ENCODE measurements around the gene NOX5.
"Not testable (repeated sequence)": the region's sequence is repeated elsewhere in the genome, so short reads cannot be mapped to it uniquely, and the experiment has no call there.

Gene NOX5

GRCh38 chr15:69058830-69059556, 44.5 kb downstream of the NOX5 start:
- peak; percentile 46 for DNase-seq (ENCODE audit: low read depth, low spot score)

- DNase-seq (ENCODE audit: low read depth, low spot score) = no peak
These were observed 45.1 kb downstream of the NOX5 start for GRCh38 chr15:69059557-69059943.

- no peak for DNase-seq (ENCODE audit: low read depth, low spot score)
These were observed 45.6 kb downstream of the NOX5 start for GRCh38 chr15:69060041-69060481.

GRCh38 chr15:69060744-69061143, 46.2 kb downstream of the NOX5 start:
- no peak for DNase-seq (ENCODE audit: low read depth, low spot score)

GRCh38 chr15:69061414-69061842, 46.9 kb downstream of the NOX5 start:
- no peak for DNase-seq (ENCODE audit: low read depth, low spot score)

GRCh38 chr15:69064649-69065048, 50.2 kb downstream of the NOX5 start:
- DNase-seq (ENCODE audit: low read depth, low spot score) = no peak

GRCh38 chr15:69066007-69066995, 51.8 kb downstream of the NOX5 start:
- no peak for DNase-seq (ENCODE audit: low read depth, low spot score)

GRCh38 chr15:69067296-69067695, 52.8 kb downstream of the NOX5 start:
- no peak for DNase-seq (ENCODE audit: low read depth, low spot score)

- no peak for DNase-seq (ENCODE audit: low read depth, low spot score)
These were observed 53.7 kb downstream of the NOX5 start for GRCh38 chr15:69068157-69068556.

- DNase-seq (ENCODE audit: low read depth, low spot score) = not testable (repeated sequence)
These were observed 54.8 kb downstream of the NOX5 start for GRCh38 chr15:69069290-69069689.

GRCh38 chr15:69069996-69070395, 55.5 kb downstream of the NOX5 start:
- no peak for DNase-seq (ENCODE audit: low read depth, low spot score)

GRCh38 chr15:69070396-69070795, 55.9 kb downstream of the NOX5 start:
- no peak for DNase-seq (ENCODE audit: low read depth, low spot score)

GRCh38 chr15:69071260-69071659, 56.8 kb downstream of the NOX5 start:
- DNase-seq (ENCODE audit: low read depth, low spot score) = no peak

GRCh38 chr15:69072906-69073305, 58.4 kb downstream of the NOX5 start:
- DNase-seq (ENCODE audit: low read depth, low spot score) = no peak

- DNase-seq (ENCODE audit: low read depth, low spot score) = no peak
These were observed 59.7 kb downstream of the NOX5 start for GRCh38 chr15:69074001-69074842.

- DNase-seq (ENCODE audit: low read depth, low spot score) = no peak
These were observed 60.3 kb downstream of the NOX5 start for GRCh38 chr15:69074843-69075224.

- DNase-seq (ENCODE audit: low read depth, low spot score) = no peak
These were observed 60.9 kb downstream of the NOX5 start for GRCh38 chr15:69075440-69075839.

- no peak for DNase-seq (ENCODE audit: low read depth, low spot score)
These were observed 62.3 kb downstream of the NOX5 start for GRCh38 chr15:69076756-69077155.

GRCh38 chr15:69078638-69079037, 64.1 kb downstream of the NOX5 start:
- no peak for DNase-seq (ENCODE audit: low read depth, low spot score)

GRCh38 chr15:69080295-69081248, 66.1 kb downstream of the NOX5 start:
- DNase-seq (ENCODE audit: low read depth, low spot score) = no peak

Measured in activated naive CD8-positive, alpha-beta T cell treated with anti-CD3 and anti-CD28 coated beads, Interleukin-2, amount 50 U/mL, for 16 hours (primary cell).